Erythroblast (primary cell): Measurements from ENCODE around the gene ANKUB1.

ENCODE experiments used
- DNase-seq, 2 experiments: peaks; one replicate each; lab custom pipeline; 2025; lab: John Stamatoyannopoulos, UW
- GATA1 ChIP-seq: IDR thresholded peaks from 2 replicates; pipeline ENCODE4 v1.6.1; 2011; ENCODE audit warnings: low read depth, mild to moderate bottlenecking, control low read depth, low read length, moderate library complexity
- POLR2A ChIP-seq: IDR thresholded peaks from 2 replicates; pipeline ENCODE4 v1.6.1; 2011; ENCODE audit warnings: mild to moderate bottlenecking, low read length

ANKUB1 gene

GRCh38 chr3:149726716-149727407, 65.5 kb downstream of the ANKUB1 start:
- DNase-seq: no peak
- TF ChIP-seq GATA1 (no peak), POLR2A (no peak)

GRCh38 chr3:149723781-149724180, 68.6 kb downstream of the ANKUB1 start:
- no peak for DNase-seq
- no peak for TF ChIP-seq POLR2A
- no peak for TF ChIP-seq GATA1

DNA sequence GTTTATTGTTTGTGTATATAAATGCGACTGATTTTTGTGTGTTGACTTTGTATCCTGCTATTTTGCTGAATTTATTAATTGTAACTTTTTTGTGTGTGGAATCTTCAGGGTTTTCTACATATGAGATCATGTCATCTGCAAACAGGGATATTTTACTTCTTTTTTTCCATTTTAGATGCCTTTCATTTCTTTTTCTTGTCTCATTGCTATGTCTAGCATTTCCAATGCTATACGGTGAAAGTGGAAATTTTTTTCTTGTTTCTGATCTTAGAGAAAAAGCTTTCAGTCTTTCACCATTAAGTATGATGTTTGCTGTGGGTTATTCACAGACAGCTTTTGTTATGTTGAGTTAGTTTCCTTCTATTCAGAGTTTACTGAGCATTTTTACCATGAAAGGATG, 71.4 kb downstream of the ANKUB1 start:
- TF ChIP-seq GATA1 (no peak), POLR2A (no peak)
- DNase-seq: no peak

DNA sequence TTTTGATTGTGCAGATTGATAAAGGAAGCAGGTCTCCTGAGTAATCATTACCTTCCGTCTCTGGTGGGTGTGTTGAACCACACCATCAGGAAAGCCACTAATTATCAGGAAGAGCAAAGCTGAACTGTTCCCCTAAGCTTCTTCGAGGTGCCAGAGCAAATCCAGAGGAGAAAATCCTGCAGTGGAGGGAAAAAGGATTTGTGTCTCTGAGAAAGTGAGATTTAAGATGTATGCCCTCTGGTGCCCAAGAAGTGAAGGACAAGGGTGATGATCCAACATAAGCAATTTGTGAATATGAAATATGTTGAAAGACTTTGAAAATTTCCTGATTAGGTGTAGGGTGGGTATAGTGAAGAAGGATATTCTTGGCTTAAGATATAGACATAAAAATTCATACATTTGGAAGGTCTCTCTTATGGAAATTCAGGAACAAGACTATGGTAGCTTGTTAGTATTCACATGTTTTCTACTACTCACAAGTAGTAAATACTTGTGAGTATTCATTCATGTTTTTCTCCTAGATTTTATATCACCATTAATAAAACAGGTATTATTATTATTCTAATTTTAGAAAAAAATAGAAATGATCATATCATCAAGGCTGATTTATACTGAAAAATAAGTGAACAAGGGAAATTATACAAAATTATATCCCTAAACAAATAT, 74.8 kb downstream of the ANKUB1 start:
- TF ChIP-seq GATA1 (no peak), POLR2A (no peak)
- DNase-seq: peak; percentile 39 to 55

GRCh38 chr3:149716984-149717383, 75.4 kb downstream of the ANKUB1 start:
- no peak for TF ChIP-seq GATA1
- no peak for TF ChIP-seq POLR2A
- DNase-seq: no peak

DNA sequence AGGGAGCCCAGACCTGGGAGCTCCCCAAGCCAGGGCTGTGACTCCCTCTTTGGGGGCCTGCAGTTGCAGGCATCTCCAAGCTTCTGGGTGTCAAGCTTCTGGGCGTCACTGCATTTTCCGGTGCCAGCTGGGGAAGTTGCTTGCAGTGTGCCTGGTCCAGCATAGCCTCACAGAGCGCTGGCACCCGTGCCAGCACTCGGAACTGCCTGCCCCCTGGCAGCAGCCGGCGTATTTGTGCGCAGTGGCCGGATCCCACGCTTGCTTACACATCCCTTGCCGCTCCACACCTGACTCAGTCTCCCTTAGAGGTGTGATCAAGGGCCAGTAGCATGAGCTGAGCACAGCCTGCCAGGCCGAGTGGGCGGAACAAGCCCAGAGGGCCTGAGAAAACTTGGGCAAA, 77.1 kb downstream of the ANKUB1 start:
- TF ChIP-seq POLR2A: no peak
- no peak for TF ChIP-seq GATA1
- no peak for DNase-seq

DNA sequence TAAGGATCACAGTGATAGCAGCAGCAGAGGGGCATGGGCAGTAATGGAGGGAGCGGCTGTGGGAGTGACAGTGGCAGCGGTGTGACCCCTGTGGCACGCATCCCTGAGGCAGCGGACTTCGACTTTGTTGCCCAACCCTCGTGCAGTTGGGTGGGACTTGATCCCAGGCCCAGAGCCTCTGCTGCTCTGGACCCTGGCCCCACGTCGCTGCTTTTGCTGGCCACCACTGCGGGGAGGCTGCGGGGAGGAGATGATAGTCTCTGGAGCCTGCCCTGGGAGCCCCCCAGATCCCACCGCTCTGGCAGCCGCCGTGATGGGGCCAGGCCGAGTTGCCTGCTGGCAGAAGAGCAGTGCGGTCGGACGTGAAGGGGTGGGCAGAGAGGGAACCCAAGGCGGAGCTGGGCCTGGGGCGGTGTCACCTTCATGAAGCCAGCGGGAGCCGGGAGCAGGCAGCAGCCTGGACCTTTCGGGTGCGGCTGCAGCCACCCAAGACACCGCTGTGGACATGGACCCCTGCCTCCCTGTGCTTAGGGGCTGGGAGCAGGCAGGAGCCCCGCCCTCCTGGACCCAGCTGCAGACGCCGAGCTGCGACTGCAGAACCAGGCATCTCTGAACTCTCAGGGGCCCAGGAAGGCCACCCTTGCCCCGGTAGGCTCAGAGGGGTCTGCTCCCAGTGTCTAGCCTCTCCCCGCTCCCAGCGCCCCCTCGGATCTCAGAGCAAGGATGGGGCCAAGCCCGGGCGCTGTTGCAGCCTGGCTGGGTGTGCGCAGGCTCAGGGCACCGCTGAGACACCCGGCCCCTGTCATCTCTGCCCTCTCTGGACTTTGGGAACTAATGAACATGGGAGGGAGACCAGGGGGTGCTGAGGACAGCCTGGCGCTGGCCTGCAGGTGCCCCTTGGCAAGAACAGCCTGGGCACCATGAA, 78.4 kb downstream of the ANKUB1 start:
- TF ChIP-seq GATA1: no peak
- no peak for TF ChIP-seq POLR2A
- no peak for DNase-seq
